HepG2 (cell line): ENCODE results near the gene TPRG1L. TPM values are rescaled to one million over a fixed set of nuclear protein-coding genes. Genes with fewer than 3 reads are reported as not detected.

Experiments used
- AGO1 ChIP-seq: fragments of 200-400 bp; formaldehyde crosslinking; IDR thresholded peaks from 2 replicates; pipeline ENCODE4 v1.6.1; 2017; ENCODE audit warnings: mild to moderate bottlenecking, low read depth, low read length, moderate library complexity; ENCODE audit not compliant: poor library complexity, severe bottlenecking
- CBFB ChIP-seq: sonication (generic); formaldehyde crosslinking; IDR thresholded peaks from 2 replicates; pipeline ENCODE4 v1.4.0; 2020; ENCODE audit warnings: missing genetic modification reagents
- FOXP1 ChIP-seq, 2 experiments: fragments of 450-650 bp in 1 of 2; IDR thresholded peaks; 2 replicates each; pipeline ENCODE4 v1.6.1; 2017 to 2018; ENCODE audit warnings: antibody characterized with exemption in 1 of 2
- HDAC1 ChIP-seq: sonication (generic); formaldehyde crosslinking; IDR thresholded peaks from 2 replicates; pipeline ENCODE4 v1.5.1; 2020; ENCODE audit warnings: mild to moderate bottlenecking, missing genetic modification reagents
- HNRNPH1 ChIP-seq: fragments of 200-400 bp; formaldehyde crosslinking; optimal IDR thresholded peaks from 2 replicates; pipeline ENCODE3; 2017; ENCODE audit warnings: mild to moderate bottlenecking, low read depth, low read length
- KDM5B ChIP-seq: sonication (generic); formaldehyde crosslinking; IDR thresholded peaks from 2 replicates; pipeline ENCODE4 v1.4.0; 2020; ENCODE audit warnings: missing genetic modification reagents, mild to moderate bottlenecking, borderline replicate concordance
- KDM6A ChIP-seq: IDR thresholded peaks from 2 replicates; pipeline ENCODE4 v1.6.1; 2016; ENCODE audit warnings: low read depth
- LBX2 ChIP-seq: sonication (generic); formaldehyde crosslinking; IDR thresholded peaks from 2 replicates; pipeline ENCODE4 v1.5.0; 2020; ENCODE audit warnings: missing genetic modification reagents, mild to moderate bottlenecking, borderline replicate concordance
- MYC ChIP-seq: sonication (generic); formaldehyde crosslinking; IDR thresholded peaks from 2 replicates; pipeline ENCODE4 v1.9.0; 2021; ENCODE audit warnings: missing genetic modification reagents, borderline replicate concordance
- PITX1 ChIP-seq: sonication (generic); formaldehyde crosslinking; IDR thresholded peaks from 2 replicates; pipeline ENCODE4 v1.5.1; 2020; ENCODE audit warnings: mild to moderate bottlenecking, missing genetic modification reagents
- SALL2 ChIP-seq: sonication (generic); formaldehyde crosslinking; IDR thresholded peaks from 2 replicates; pipeline ENCODE4 v1.8.1; 2023; ENCODE audit warnings: mild to moderate bottlenecking, missing genetic modification reagents, inconsistent platforms
- SOX5 ChIP-seq: IDR thresholded peaks from 2 replicates; pipeline ENCODE4 v1.6.1; 2016; ENCODE audit warnings: borderline replicate concordance
- SRSF1 ChIP-seq: fragments of 200-400 bp; formaldehyde crosslinking; optimal IDR thresholded peaks from 2 replicates; pipeline ENCODE3; 2017; ENCODE audit warnings: mild to moderate bottlenecking, low read depth, low read length, moderate library complexity
- TBX2 ChIP-seq: sonication (generic); formaldehyde crosslinking; IDR thresholded peaks from 2 replicates; pipeline ENCODE4 v1.5.0; 2020; ENCODE audit warnings: missing genetic modification reagents, mild to moderate bottlenecking, borderline replicate concordance
- THYN1 ChIP-seq: sonication (generic); formaldehyde crosslinking; IDR thresholded peaks from 2 replicates; pipeline ENCODE4 v1.8.1; 2023; ENCODE audit warnings: low read depth, mild to moderate bottlenecking, moderate library complexity, missing genetic modification reagents, borderline replicate concordance
- YEATS2 ChIP-seq: sonication (generic); formaldehyde crosslinking; IDR thresholded peaks from 2 replicates; pipeline ENCODE4 v1.4.0; 2020; ENCODE audit warnings: missing genetic modification reagents, borderline replicate concordance
- ZBTB8A ChIP-seq: sonication (generic); formaldehyde crosslinking; IDR thresholded peaks from 2 replicates; pipeline ENCODE4 v1.4.0; 2020; ENCODE audit warnings: mild to moderate bottlenecking, low read depth, missing genetic modification reagents, borderline replicate concordance
- ZNF17 ChIP-seq: sonication (generic); formaldehyde crosslinking; IDR thresholded peaks from 2 replicates; pipeline ENCODE4 v1.5.0; 2020; ENCODE audit warnings: mild to moderate bottlenecking, missing genetic modification reagents
- ZNF431 ChIP-seq: sonication (generic); formaldehyde crosslinking; IDR thresholded peaks from 2 replicates; pipeline ENCODE4 v1.9.0; 2022; ENCODE audit warnings: missing genetic modification reagents, low read depth, mild to moderate bottlenecking, borderline replicate concordance
- ZNF687 ChIP-seq: sonication (generic); formaldehyde crosslinking; IDR thresholded peaks from 2 replicates; pipeline ENCODE4 v1.5.1; 2020; ENCODE audit warnings: mild to moderate bottlenecking, missing genetic modification reagents, moderate library complexity
- ZNF691 ChIP-seq: sonication (generic); formaldehyde crosslinking; IDR thresholded peaks from 2 replicates; pipeline ENCODE4 v1.4.0; 2020; ENCODE audit warnings: missing genetic modification reagents, low read depth, mild to moderate bottlenecking, borderline replicate concordance
- ZNF7 ChIP-seq: IDR thresholded peaks from 2 replicates; pipeline ENCODE4 v1.6.1; 2016; ENCODE audit warnings: missing biosample characterization, missing genetic modification reagents
- ZNF737 ChIP-seq: sonication (generic); formaldehyde crosslinking; IDR thresholded peaks from 2 replicates; pipeline ENCODE4 v1.5.0; 2020; ENCODE audit warnings: missing genetic modification reagents, mild to moderate bottlenecking, borderline replicate concordance
- ZSCAN29 ChIP-seq: sonication (generic); formaldehyde crosslinking; conservative IDR thresholded peaks from 2 replicates; pipeline ENCODE4 v1.4.0; 2020; ENCODE audit warnings: mild to moderate bottlenecking, missing genetic modification reagents
- ZSCAN31 ChIP-seq: sonication (generic); formaldehyde crosslinking; IDR thresholded peaks from 2 replicates; pipeline ENCODE4 v1.5.0; 2020; ENCODE audit warnings: low read depth, mild to moderate bottlenecking, missing genetic modification reagents
- ZSCAN9 ChIP-seq: IDR thresholded peaks from 2 replicates; pipeline ENCODE4 v1.6.1; 2016; ENCODE audit warnings: borderline replicate concordance
- polyA plus RNA-seq, 8 experiments: library from polyadenylated mRNA; depleted of rRNA in 3 of 8; stranded (reverse) in 7 of 8; unstranded in 1 of 8; fragments of >200 nt; fragmentation: Illumina TruSeq in 4 of 8; extraction: Trizol in 4 of 8; gene quantifications; 2 replicates each; pipeline versions ENCODE4 v1.2.1 to v1.2.3, GENCODE V29; 2011 to 2016; ENCODE audit warnings: low read depth in 4 of 8, missing spikeins in 1 of 8, mixed read lengths in 1 of 8; ENCODE audit not compliant: insufficient read depth in 1 of 8
- total RNA-seq, 5 experiments: library from RNA; depleted of rRNA; stranded (reverse); fragments of >200 nt; fragmentation: Illumina TruSeq; extraction: Trizol; gene quantifications; 2 replicates each; pipeline ENCODE4 v1.2.3, GENCODE V29; 2016; ENCODE audit warnings: low read depth in 1 of 5

TPRG1L gene
- total and polyA plus RNA-seq, 2 of the 13 experiments (the other 11 are each of a cell fraction or from before 2014, with no cell fraction given), result 21.3 to 37.4 TPM

- TF ChIP-seq CBFB (CRISPR knock-in tag) (no peak), ZNF737 (no peak), KDM5B (peak; percentile 59; the same call in 1 of the 2 replicates), AGO1 (no peak), ZNF431 (no peak), MYC (peak; percentile 97), ZNF691 (CRISPR knock-in tag) (peak; percentile 37; the same call in 1 of the 2 replicates), HNRNPH1 (no peak), ZNF687 (CRISPR knock-in tag) (peak; percentile 96), ZBTB8A (CRISPR knock-in tag) (no peak), ZNF7 (CRISPR knock-in tag) (no peak), SALL2 (CRISPR knock-in tag) (peak; percentile 60), TBX2 (CRISPR knock-in tag) (peak; percentile 82; the same call in 1 of the 2 replicates), ZSCAN31 (CRISPR knock-in tag) (peak; percentile 70; the same call in 1 of the 2 replicates), FOXP1 (IDR thresholded peaks at IDR 0.05) (no peak), FOXP1 (CRISPR knock-in tag; IDR thresholded peaks at IDR 0.05) (no peak), SOX5 (CRISPR knock-in tag) (peak; percentile 53), LBX2 (CRISPR knock-in tag) (no peak), YEATS2 (no peak; the same call in 1 of the 2 replicates), THYN1 (CRISPR knock-in tag) (no peak), KDM6A (no peak), ZSCAN29 (CRISPR knock-in tag) (no peak), ZSCAN9 (peak; percentile 23; the same call in 1 of the 2 replicates), ZNF17 (CRISPR knock-in tag) (no peak), PITX1 (CRISPR knock-in tag) (peak; percentile 57), SRSF1 (no peak), HDAC1 (CRISPR knock-in tag) (peak; percentile 99)
Observed at GRCh38 chr1:3668585-3669300, 43.9 kb downstream of the TPRG1L start (continued).
